Measurements from ENCODE around the gene PHYKPL.
"Not testable (repeated sequence)": the region's sequence is repeated elsewhere in the genome, so short reads cannot be mapped to it uniquely, and the experiment has no call there.

Gene PHYKPL

DNA sequence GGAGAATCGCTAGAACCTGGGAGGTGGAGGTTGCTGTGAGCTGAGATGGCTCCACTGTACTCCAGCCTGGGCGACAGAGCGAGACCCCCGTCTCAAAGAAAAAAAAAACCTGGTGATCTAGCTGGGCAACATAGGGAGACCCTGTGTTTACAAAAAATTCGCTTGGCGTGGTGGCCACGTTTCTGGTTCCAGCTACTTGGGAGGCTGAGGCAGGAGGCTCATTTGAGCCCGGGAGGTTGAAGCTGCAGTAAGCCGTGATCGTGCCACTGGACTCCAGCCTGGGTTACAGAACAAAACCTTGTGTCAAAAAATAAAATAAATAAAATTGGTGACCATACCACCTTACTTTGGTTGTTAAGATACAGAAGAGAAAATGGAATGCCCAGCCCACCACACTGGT lies 30.1 kb downstream of the PHYKPL start:
- Histone ChIP-seq H3K27me3 (ENCODE audit: control insufficient read depth, insufficient read depth, low read length) (no peaks in the 10 kb centered on the region), H3K4me3 (ENCODE audit: low read length) (no peak overlapping the region), H3K9me3 (replicated peaks; ENCODE audit: low read length) (no peaks in the 10 kb centered on the region), H3K36me3 (ENCODE audit: insufficient read depth, low read length) (peaks cover 22% of the 10 kb centered on the region), H3K4me1 (ENCODE audit: control insufficient read depth, insufficient read depth, low read length) (peaks cover 18% of the 10 kb centered on the region), H3K4me2 (ENCODE audit: low read length) (no peak overlapping the region), H3K9ac (ENCODE audit: low read depth, low read length) (no peak overlapping the region)

DNA sequence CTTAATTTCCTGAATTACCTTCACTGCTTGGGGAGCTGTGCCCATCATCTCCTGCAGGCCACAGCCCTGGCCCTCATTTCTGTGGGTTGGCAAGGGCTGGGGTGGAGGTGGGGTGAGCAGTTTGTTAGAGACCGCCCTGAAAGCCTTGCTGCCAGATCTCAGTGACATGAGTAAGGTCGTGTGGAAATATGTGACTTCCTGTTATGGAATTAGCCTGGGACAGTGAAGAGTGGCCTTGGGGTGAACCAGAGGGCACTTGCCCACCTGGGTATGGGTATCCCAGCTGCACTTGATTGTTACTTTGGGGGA lies 30.7 kb downstream of the PHYKPL start:
- H3K27me3 ChIP-seq (ENCODE audit: control insufficient read depth, insufficient read depth, low read length), result no peaks in the 10 kb centered on the region
- H3K9me3 ChIP-seq (replicated peaks; ENCODE audit: low read length), result no peaks in the 10 kb centered on the region
- H3K9ac ChIP-seq (ENCODE audit: low read depth, low read length), result no peak overlapping the region
- H3K4me1 ChIP-seq (ENCODE audit: control insufficient read depth, insufficient read depth, low read length), result peaks cover 12% of the 10 kb centered on the region
- peaks cover 16% of the 10 kb centered on the region for H3K36me3 ChIP-seq (ENCODE audit: insufficient read depth, low read length)
- H3K4me3 ChIP-seq (ENCODE audit: low read length), result no peak overlapping the region
- no peak overlapping the region for H3K4me2 ChIP-seq (ENCODE audit: low read length)

DNA sequence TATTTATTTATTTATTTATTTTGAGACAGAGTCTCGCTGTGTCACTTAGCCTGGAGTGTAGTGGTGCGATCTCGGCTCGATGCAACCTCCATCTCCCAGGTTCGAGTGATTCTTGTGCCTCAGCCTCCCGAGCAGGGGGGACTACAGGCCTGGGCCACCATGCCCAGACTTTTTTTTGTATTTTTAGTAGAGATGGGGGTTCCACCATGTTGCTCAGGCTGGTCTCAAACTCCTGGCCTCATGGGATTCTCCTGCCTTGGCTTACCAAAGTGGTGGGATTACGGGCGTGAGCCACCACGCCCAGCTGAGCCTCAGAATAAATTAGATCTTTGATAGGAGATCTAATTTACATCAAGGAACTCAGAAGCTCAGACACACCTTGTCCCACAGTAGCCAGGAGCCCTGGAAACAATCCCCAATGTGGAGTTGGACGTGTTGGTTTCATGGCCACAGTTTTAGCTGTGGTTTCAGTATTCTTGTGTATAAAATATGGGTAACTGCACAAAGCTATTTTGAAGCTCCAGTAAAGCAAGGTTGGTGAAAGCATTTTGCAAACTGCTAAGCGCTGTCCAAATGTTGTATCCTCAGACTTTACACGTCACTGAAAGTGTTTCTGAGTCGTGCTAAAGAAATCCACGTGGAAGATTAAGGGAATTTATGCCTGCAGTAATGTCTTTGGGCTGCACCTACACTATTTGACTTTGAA lies 31.2 kb downstream of the PHYKPL start:
- Histone ChIP-seq H3K9me3 (replicated peaks; ENCODE audit: low read length) (no peaks in the 10 kb centered on the region), H3K9ac (ENCODE audit: low read depth, low read length) (no peak overlapping the region), H3K4me1 (ENCODE audit: control insufficient read depth, insufficient read depth, low read length) (peaks cover 7% of the 10 kb centered on the region), H3K4me2 (ENCODE audit: low read length) (no peak overlapping the region), H3K27me3 (ENCODE audit: control insufficient read depth, insufficient read depth, low read length) (peaks cover 1% of the 10 kb centered on the region), H3K4me3 (ENCODE audit: low read length) (no peak overlapping the region), H3K36me3 (ENCODE audit: insufficient read depth, low read length) (peaks cover 11% of the 10 kb centered on the region)

DNA sequence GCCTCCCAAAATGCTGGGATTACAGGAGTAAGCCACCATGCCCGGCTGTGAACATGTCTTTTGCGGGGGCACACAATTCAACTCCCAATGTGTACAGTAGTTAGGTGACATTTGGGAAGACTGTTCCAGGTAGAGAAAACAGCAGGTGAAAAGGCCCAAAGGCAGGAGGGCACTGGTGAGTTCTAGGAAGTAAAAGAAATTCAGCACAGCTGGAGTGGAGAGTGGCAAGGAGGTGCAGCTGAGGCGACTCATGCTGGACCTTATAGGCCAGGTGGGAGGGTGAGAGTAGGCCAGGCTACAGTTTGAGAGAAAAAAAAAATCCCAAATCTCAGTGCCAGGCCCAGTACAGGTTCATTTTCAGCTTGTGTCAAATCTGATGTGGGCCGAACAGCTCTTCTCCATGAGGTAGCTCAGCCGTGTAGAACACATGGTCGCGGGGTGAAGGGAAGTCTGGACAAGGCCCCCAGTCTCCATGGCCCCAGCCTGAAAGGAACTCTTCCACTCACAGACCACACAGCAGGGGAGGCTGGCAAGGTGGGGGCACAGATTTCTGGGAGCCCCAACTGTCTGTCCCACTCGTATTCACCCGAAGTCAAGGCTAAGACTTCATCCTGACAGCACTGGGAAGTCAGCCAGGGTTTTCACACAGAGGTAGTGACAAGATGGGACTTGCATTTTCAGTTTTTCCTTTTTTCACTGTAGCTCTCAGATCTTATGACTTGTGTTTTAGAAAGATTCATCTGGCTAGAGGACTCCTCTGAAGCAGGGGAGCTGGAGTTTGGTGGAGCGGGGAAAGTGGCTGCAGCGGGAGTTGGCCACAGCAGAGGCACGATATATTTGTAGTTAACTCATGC lies 32.8 kb downstream of the PHYKPL start:
- Histone ChIP-seq H3K4me2 (ENCODE audit: low read length) (no peak overlapping the region), H3K4me3 (ENCODE audit: low read length) (no peak overlapping the region), H3K36me3 (ENCODE audit: insufficient read depth, low read length) (no peaks in the 10 kb centered on the region), H3K27me3 (ENCODE audit: control insufficient read depth, insufficient read depth, low read length) (peaks cover 10% of the 10 kb centered on the region), H3K9me3 (replicated peaks; ENCODE audit: low read length) (no peaks in the 10 kb centered on the region), H3K9ac (ENCODE audit: low read depth, low read length) (no peak overlapping the region), H3K4me1 (ENCODE audit: control insufficient read depth, insufficient read depth, low read length) (peaks cover 3% of the 10 kb centered on the region)

DNA sequence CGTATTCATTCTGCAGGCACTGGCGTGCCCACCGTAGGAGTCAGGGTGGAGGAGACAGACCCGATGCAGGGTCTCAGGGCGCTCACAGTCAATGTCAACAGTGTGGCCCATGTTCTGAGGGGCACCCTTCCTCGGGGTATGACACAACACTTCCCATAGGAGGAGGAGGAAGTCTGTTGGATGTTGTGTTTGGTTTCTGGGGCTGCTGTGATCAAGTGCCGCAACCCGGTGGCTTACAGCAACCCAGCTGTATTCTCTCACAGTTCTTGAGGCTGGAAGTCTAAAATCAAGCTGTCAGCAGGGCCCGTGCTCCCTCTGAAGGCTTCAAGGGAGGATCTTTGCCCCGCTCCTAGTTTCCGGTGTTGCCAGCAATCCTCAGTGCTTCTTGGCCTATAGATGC lies 33.9 kb downstream of the PHYKPL start:
- Histone ChIP-seq H3K9me3 (replicated peaks; ENCODE audit: low read length) (no peaks in the 10 kb centered on the region), H3K4me1 (ENCODE audit: control insufficient read depth, insufficient read depth, low read length) (peaks cover 3% of the 10 kb centered on the region), H3K27me3 (ENCODE audit: control insufficient read depth, insufficient read depth, low read length) (peaks cover 21% of the 10 kb centered on the region), H3K9ac (ENCODE audit: low read depth, low read length) (no peak overlapping the region), H3K4me3 (ENCODE audit: low read length) (no peak overlapping the region), H3K4me2 (ENCODE audit: low read length) (no peak overlapping the region), H3K36me3 (ENCODE audit: insufficient read depth, low read length) (no peaks in the 10 kb centered on the region)

DNA sequence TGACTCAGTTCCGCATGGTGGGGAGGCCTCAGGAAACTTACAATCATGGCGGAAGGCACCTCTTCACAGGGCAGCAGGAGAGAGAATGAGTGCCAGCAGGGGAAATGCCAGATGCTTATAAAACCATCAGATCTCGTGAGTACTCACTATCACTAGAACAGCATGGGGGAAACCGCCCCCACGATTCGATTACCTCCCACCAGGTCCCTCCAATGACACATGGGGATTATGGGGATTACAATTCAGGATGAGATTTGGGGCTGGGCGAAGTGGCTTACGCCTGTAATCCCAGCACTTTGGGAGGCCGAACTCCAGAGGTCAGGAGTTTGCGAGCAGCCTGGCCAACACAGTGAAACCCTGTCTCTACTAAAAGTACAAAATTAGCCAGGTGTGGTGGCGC lies 34.5 kb downstream of the PHYKPL start:
- H3K4me3 ChIP-seq (ENCODE audit: low read length); H3K36me3 ChIP-seq (ENCODE audit: insufficient read depth, low read length); H3K9ac ChIP-seq (ENCODE audit: low read depth, low read length); H3K4me2 ChIP-seq (ENCODE audit: low read length); H3K9me3 ChIP-seq (replicated peaks; ENCODE audit: low read length); H3K4me1 ChIP-seq (ENCODE audit: control insufficient read depth, insufficient read depth, low read length): not testable (repeated sequence)
- H3K27me3 ChIP-seq (ENCODE audit: control insufficient read depth, insufficient read depth, low read length), result peaks cover 27% of the 10 kb centered on the region

DNA sequence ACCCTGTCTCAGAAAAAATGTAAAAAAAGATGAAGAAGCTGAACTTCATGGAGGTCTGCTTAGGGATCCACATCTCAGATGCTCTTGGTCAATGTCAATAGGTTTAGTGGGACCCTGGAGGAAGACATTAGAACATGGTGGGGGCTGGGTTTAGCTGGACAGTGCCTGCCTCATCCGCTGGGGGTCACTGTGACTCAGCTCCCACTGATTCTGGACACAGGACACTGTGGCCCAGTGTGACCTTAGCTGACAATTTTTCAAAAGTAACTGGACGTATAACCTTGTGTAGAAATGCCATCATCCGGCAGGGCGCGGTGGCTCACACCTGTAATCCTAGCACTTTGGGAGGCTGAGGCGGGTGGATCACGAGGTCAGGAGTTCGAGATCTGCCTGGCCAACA lies 35.6 kb downstream of the PHYKPL start:
- peaks cover 33% of the 10 kb centered on the region for H3K27me3 ChIP-seq (ENCODE audit: control insufficient read depth, insufficient read depth, low read length)
- H3K4me3 ChIP-seq (ENCODE audit: low read length), result no peak overlapping the region
- H3K4me1 ChIP-seq (ENCODE audit: control insufficient read depth, insufficient read depth, low read length), result peaks cover 3% of the 10 kb centered on the region
- no peak overlapping the region for H3K9ac ChIP-seq (ENCODE audit: low read depth, low read length)
- no peaks in the 10 kb centered on the region for H3K9me3 ChIP-seq (replicated peaks; ENCODE audit: low read length)
- no peak overlapping the region for H3K4me2 ChIP-seq (ENCODE audit: low read length)
- no peaks in the 10 kb centered on the region for H3K36me3 ChIP-seq (ENCODE audit: insufficient read depth, low read length)

DNA sequence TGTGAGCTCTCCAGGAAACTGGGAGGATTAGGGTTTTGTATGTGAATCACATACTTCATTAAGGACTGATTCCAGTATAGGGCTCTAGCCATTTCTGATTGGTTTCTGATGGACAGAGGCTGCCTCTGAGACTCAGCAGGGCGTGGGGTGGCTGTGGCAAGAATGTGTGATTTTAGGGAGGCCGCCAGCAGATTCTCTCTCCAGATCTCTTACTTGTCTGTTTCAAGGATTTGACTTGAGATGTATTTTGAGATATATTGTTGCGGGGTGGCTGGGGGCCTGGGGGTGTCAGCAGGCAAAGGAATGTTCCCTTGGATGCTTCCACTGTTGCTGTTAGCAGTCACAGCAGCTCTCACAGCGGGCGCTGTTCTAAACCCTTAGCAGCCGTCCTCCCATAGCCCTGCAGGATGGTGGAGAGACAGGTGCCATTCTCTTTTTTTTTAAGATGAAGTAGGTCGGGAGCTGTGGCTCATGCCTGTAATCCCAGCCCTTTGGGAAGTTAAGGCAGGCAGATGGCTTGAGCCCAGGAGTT lies 36.3 kb downstream of the PHYKPL start:
- Histone ChIP-seq H3K9ac (ENCODE audit: low read depth, low read length) (no peak overlapping the region), H3K4me3 (ENCODE audit: low read length) (no peak overlapping the region), H3K36me3 (ENCODE audit: insufficient read depth, low read length) (no peaks in the 10 kb centered on the region), H3K4me2 (ENCODE audit: low read length) (no peak overlapping the region), H3K9me3 (replicated peaks; ENCODE audit: low read length) (no peaks in the 10 kb centered on the region), H3K27me3 (ENCODE audit: control insufficient read depth, insufficient read depth, low read length) (peaks cover 33% of the 10 kb centered on the region), H3K4me1 (ENCODE audit: control insufficient read depth, insufficient read depth, low read length) (no peaks in the 10 kb centered on the region)

DNA sequence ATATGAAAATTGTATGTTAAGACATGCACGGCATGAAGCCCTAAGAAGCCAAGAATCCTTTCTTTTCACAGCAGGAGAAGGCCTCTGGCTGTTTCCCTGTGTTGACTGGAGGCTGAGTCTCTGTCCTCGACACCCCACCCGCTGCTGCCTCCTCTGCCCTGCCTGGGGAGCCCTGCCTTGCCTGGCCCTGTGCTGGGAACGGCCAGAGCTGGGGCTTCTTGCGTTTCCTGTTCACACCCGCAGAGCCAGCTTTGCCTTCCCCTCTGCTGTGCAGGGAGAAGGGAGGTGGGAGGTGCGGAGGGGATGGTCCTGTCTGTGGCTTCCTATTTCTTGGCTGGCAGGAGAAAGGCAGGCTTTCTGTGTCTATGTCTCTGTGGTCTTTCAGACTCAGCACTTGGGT lies 38.6 kb downstream of the PHYKPL start:
- Histone ChIP-seq H3K9me3 (replicated peaks; ENCODE audit: low read length) (no peaks in the 10 kb centered on the region), H3K27me3 (ENCODE audit: control insufficient read depth, insufficient read depth, low read length) (peaks cover 33% of the 10 kb centered on the region), H3K4me1 (ENCODE audit: control insufficient read depth, insufficient read depth, low read length) (no peaks in the 10 kb centered on the region), H3K9ac (ENCODE audit: low read depth, low read length) (no peak overlapping the region), H3K4me2 (ENCODE audit: low read length) (no peak overlapping the region), H3K4me3 (ENCODE audit: low read length) (no peak overlapping the region), H3K36me3 (ENCODE audit: insufficient read depth, low read length) (no peaks in the 10 kb centered on the region)

DNA sequence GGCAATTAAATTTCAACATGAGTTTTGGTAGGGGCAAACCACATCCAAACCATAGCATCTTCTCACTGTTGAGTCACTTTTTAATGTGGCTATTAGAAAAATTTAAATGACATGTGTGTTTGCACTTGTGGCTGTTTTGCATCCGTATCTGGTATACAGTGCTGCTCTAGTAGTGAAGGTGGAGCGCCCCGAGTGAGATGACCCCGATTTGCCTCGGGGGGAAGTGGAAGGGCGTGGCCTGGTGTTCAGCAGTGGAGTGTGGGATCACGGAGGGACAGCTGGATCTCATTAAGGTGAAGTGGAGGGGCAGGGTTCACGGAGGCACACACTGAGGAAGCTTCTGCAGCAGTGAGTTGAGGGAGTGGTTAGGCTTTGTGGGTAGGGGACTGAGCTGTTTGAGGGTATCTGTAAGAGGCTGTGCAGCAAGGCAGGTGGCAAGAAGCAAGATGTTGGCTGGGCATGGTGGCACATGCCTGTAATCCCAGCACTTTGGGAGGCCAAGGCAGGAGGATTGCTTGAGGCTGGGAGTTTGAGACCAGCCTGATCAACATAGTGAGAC lies 39.3 kb downstream of the PHYKPL start:
- Histone ChIP-seq H3K4me1 (ENCODE audit: control insufficient read depth, insufficient read depth, low read length) (no peaks in the 10 kb centered on the region), H3K4me3 (ENCODE audit: low read length) (no peak overlapping the region), H3K4me2 (ENCODE audit: low read length) (no peak overlapping the region), H3K9me3 (replicated peaks; ENCODE audit: low read length) (no peaks in the 10 kb centered on the region), H3K36me3 (ENCODE audit: insufficient read depth, low read length) (no peaks in the 10 kb centered on the region), H3K9ac (ENCODE audit: low read depth, low read length) (no peak overlapping the region), H3K27me3 (ENCODE audit: control insufficient read depth, insufficient read depth, low read length) (peaks cover 33% of the 10 kb centered on the region)

DNA sequence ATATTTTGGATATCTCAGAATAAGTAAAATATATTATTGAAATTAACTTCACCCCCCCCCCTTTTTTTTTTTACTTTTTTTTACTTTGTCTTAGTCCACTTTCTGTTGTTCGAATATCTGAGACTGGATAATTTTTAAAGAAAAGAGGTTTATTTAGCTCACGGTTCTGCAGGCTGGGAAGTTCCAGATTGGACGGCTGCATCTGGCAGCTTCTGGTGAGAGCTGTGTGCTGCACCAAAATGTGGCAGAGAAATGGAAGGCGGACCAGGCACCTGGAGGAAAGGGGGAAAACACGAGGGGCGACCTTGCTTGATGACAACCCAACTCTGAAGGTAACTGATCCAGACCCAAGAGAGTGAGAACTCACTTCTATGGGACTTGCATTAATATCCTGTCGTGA lies 39.8 kb downstream of the PHYKPL start:
- Histone ChIP-seq H3K9me3 (replicated peaks; ENCODE audit: low read length) (no peaks in the 10 kb centered on the region), H3K27me3 (ENCODE audit: control insufficient read depth, insufficient read depth, low read length) (peaks cover 33% of the 10 kb centered on the region), H3K36me3 (ENCODE audit: insufficient read depth, low read length) (no peaks in the 10 kb centered on the region), H3K4me3 (ENCODE audit: low read length) (no peak overlapping the region), H3K4me2 (ENCODE audit: low read length) (no peak overlapping the region), H3K4me1 (ENCODE audit: control insufficient read depth, insufficient read depth, low read length) (no peaks in the 10 kb centered on the region), H3K9ac (ENCODE audit: low read depth, low read length) (no peak overlapping the region)

All from skeletal muscle satellite cell (primary cell).